B cell (primary cell): ENCODE results near the gene SEZ6L2. TPM values are rescaled to one million over a fixed set of nuclear protein-coding genes. Genes with fewer than 3 reads are reported as not detected.

ENCODE experiments used
- ATAC-seq: fragments of 200-7000 bp; cut with Tn5 transposase; one replicate; pipeline ENCODE4 v1.10.0; 2021; ENCODE audit warnings: low read depth, mild to moderate bottlenecking, moderate number of reproducible peaks, moderate library complexity
- CTCF ChIA-PET: fragments of 350-600 bp; sonication (Branson Sonifier 250); formaldehyde crosslinking; loops from one replicate; lab custom pipeline; 2021; ENCODE audit warnings: antibody characterized with exemption, inconsistent platforms; lab: Charles Lee
- POLR2A ChIA-PET: fragments of 350-600 bp; sonication (Branson Sonifier 250); formaldehyde crosslinking; loops from one replicate; lab custom pipeline; 2021; ENCODE audit warnings: antibody characterized with exemption; lab: Charles Lee
- DNase-seq: peaks from one replicate; pipeline ENCODE4 v3.0.0; 2013
- H2AFZ ChIP-seq: 2 replicates; pipeline ENCODE4 v1.6.1; 2012; ENCODE audit warnings: mild to moderate bottlenecking, low read depth, low read length; ENCODE audit not compliant: insufficient read depth, poor library complexity, severe bottlenecking
- H3K27ac ChIP-seq, 2 donors: 1 replicate in 1 of 2; 2 replicates in 1 of 2; pipeline ENCODE4 v1.5.1; 2012 to 2013; ENCODE audit warnings: low read length in 2 of 2, mild to moderate bottlenecking in 2 of 2, moderate library complexity in 1 of 2
- H3K27me3 ChIP-seq, 4 experiments: fragments of 200-600 bp in 1 of 4; sonication (generic) in 1 of 4; replicated peaks in 1 of 4; 1 replicate in 2 of 4; 2 replicates in 2 of 4; pipeline versions ENCODE4 v1.6.1 to v1.7.0; 2013 to 2016; ENCODE audit warnings: low read length in 3 of 4, mild to moderate bottlenecking in 2 of 4, mixed read lengths in 1 of 4, moderate library complexity in 1 of 4; ENCODE audit not compliant: insufficient read depth in 4 of 4, control insufficient read depth in 3 of 4; ENCODE audit errors: control extremely low read depth in 1 of 4
- H3K36me3 ChIP-seq, 2 experiments: replicated peaks in 1 of 2; 1 replicate in 1 of 2; 2 replicates in 1 of 2; pipeline versions ENCODE4 v1.6.1 to v1.7.1; 2013; ENCODE audit warnings: low read length in 1 of 2; ENCODE audit not compliant: insufficient read depth in 2 of 2, control insufficient read depth in 1 of 2; ENCODE audit errors: control extremely low read depth in 1 of 2, extremely low read depth in 1 of 2
- H3K4me1 ChIP-seq, 2 donors: fragments of 200-600 bp in 1 of 2; sonication (generic) in 1 of 2; 1 replicate in 1 of 2; 2 replicates in 1 of 2; pipeline versions ENCODE4 v1.5.1 to v1.6.1; 2013 to 2017; ENCODE audit warnings: low read length in 2 of 2; ENCODE audit not compliant: control insufficient read depth in 2 of 2, insufficient read depth in 2 of 2
- H3K4me2 ChIP-seq: replicated peaks from 2 replicates; pipeline ENCODE3; 2012; ENCODE audit warnings: mild to moderate bottlenecking, low read depth, low read length; ENCODE audit not compliant: poor library complexity, severe bottlenecking
- H3K4me3 ChIP-seq, 5 experiments: fragments of 200-600 bp in 1 of 5; sonication (generic) in 1 of 5; 1 replicate in 3 of 5; 2 replicates in 2 of 5; pipeline versions ENCODE4 v1.5.1 to v1.7.0; 2011 to 2016; ENCODE audit warnings: low read length in 4 of 5, mild to moderate bottlenecking in 4 of 5, low read depth in 2 of 5, control low read depth in 1 of 5, moderate library complexity in 1 of 5; ENCODE audit not compliant: insufficient read depth in 1 of 5; ENCODE audit errors: control extremely low read depth in 1 of 5, extremely low read depth in 1 of 5
- H3K79me2 ChIP-seq: fragments of 200-600 bp; sonication (generic); one replicate; pipeline ENCODE4 v1.6.0; 2016; ENCODE audit warnings: low read length; ENCODE audit not compliant: control insufficient read depth, insufficient read depth
- H3K9ac ChIP-seq: fragments of 200-600 bp; sonication (generic); 2 replicates; pipeline ENCODE4 v1.6.1; 2017; ENCODE audit warnings: mild to moderate bottlenecking, low read length, moderate library complexity
- H3K9me3 ChIP-seq, 3 donors: one replicate each; pipeline versions ENCODE4 v1.6.1 to v1.7.1; 2013; ENCODE audit warnings: low read length in 2 of 3; ENCODE audit not compliant: control insufficient read depth in 2 of 3, insufficient read depth in 1 of 3; ENCODE audit errors: control extremely low read depth in 1 of 3
- H4K20me1 ChIP-seq: 2 replicates; pipeline ENCODE4 v1.6.0; 2012; ENCODE audit warnings: mild to moderate bottlenecking, low read length; ENCODE audit not compliant: insufficient read depth, control insufficient read depth, poor library complexity, severe bottlenecking
- H3K27ac Mint-ChIP-seq: one replicate; pipeline ENCODE4 v1.8.0; 2021; ENCODE audit warnings: mixed read lengths
- H3K27me3 Mint-ChIP-seq: one replicate; pipeline ENCODE4 v1.8.0; 2021; ENCODE audit warnings: mixed read lengths
- H3K4me1 Mint-ChIP-seq: one replicate; pipeline ENCODE4 v1.8.0; 2021; ENCODE audit warnings: mixed read lengths
- H3K4me3 Mint-ChIP-seq: one replicate; pipeline ENCODE4 v1.8.0; 2021; ENCODE audit warnings: mixed read lengths
- H3K9me3 Mint-ChIP-seq: one replicate; pipeline ENCODE4 v1.8.0; 2022; ENCODE audit warnings: mixed read lengths; ENCODE audit not compliant: insufficient read depth
- EZH2 ChIP-seq: IDR thresholded peaks from 2 replicates; pipeline ENCODE4 v1.6.1; 2012; ENCODE audit warnings: borderline replicate concordance, low read depth, mild to moderate bottlenecking, moderate library complexity, low read length; ENCODE audit not compliant: insufficient read depth, poor library complexity, severe bottlenecking
- WGBS: methylation state at CpG from one replicate; pipeline ENCODE4 v1.1.5; 2013; ENCODE audit warnings: missing lambda C conversion rate; ENCODE audit not compliant: insufficient coverage; 5-methylcytosine and 5-hydroxymethylcytosine counted together
- intact Hi-C: fragments of 100-400 bp; cut with micrococcal nuclease; formaldehyde crosslinking; loops from one replicate; pipeline ENCODE4 v1.10.0; 2022
- polyA plus RNA-seq: library from polyadenylated mRNA; depleted of rRNA; stranded (reverse); fragments of >200 nt; gene quantifications from 2 replicates; pipeline ENCODE4 v1.2.3, GENCODE V29; 2012
- total RNA-seq, 2 donors: library from RNA; stranded (reverse); fragments of 120-200 nt in 1 of 2; gene quantifications; 1 replicate in 1 of 2; 2 replicates in 1 of 2; pipeline versions ENCODE4 v1.2.3 to v1.2.4, GENCODE V29; 2013 to 2022
- TF ChIP-seq, protein P1 (sequence below): fragments of 200-600 bp; IDR thresholded peaks from one replicate; pipeline ENCODE4 v1.8.0; 2022; ENCODE audit warnings: antibody characterized with exemption, mild to moderate bottlenecking

SEZ6L2 gene
- total and polyA plus RNA-seq, 2 donors (not counting 1 experiment from before 2014, with no cell fraction given), result 0.10 TPM; not detected in 1

DNA sequence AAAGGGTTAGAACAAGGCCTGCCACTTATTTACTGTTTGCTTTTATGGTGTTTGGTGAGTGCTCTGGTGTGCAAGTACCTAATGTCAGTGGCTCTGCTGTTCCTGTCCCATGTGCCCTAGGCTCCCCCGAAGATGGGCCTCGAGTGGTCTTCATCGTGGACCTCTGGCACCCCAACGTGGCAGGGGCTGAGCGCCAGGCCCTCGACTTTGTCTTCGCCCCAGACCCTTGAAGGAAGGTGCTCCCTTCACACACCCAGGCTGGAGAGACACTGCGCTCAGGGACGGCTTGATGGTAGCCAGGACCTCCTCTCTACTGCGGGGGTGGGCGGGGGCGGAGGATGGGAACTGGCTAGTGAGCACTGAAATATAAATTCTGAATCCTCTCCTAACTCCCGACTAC is 6.3 kb upstream of the SEZ6L2 start:
- Histone ChIP-seq H3K4me1 (peaks cover 1 to 2% of the 10 kb centered on the region in 2 donors), H3K27me3 (peaks cover 0 to 6% (median 3%) of the 10 kb centered on the region in 4 experiments), H3K27ac (no peak overlapping the region), H3K36me3 (peaks cover 0 to 2% of the 10 kb centered on the region in 2 experiments), H3K4me2 (no peak overlapping the region), H3K79me2 (no peaks in the 10 kb centered on the region), H3K4me3 (no peak overlapping the region), H4K20me1 (no peaks in the 10 kb centered on the region), H2AFZ (no peak overlapping the region), H3K9ac (no peak overlapping the region), H3K9me3 (no peaks in the 10 kb centered on the region)
- ATAC-seq, result no peak
- ChIA-PET POLR2A (interaction anchor here (0.7 kb wide), 1 partner anchor 11 kb away, joined by 9 read pairs; no protein-coding TSS in a partner anchor), CTCF (no interaction called here)
- intact Hi-C loops, result loop anchor here (10.0 kb wide), 1 partner anchor 211 kb away; no protein-coding TSS in a partner anchor
- DNase-seq, result no peak
- 94% methylated on average over 7 of the region's 13 CpGs for WGBS
- H3K27me3 Mint-ChIP-seq, result peaks cover 5% of the 10 kb centered on the region
- H3K4me1 Mint-ChIP-seq, result peaks cover 3% of the 10 kb centered on the region
- no peak overlapping the region for H3K27ac Mint-ChIP-seq
- no peak overlapping the region for H3K4me3 Mint-ChIP-seq
- no peaks in the 10 kb centered on the region for H3K9me3 Mint-ChIP-seq
- TF ChIP-seq EZH2, result no peak
- TF ChIP-seq, protein P1, sequence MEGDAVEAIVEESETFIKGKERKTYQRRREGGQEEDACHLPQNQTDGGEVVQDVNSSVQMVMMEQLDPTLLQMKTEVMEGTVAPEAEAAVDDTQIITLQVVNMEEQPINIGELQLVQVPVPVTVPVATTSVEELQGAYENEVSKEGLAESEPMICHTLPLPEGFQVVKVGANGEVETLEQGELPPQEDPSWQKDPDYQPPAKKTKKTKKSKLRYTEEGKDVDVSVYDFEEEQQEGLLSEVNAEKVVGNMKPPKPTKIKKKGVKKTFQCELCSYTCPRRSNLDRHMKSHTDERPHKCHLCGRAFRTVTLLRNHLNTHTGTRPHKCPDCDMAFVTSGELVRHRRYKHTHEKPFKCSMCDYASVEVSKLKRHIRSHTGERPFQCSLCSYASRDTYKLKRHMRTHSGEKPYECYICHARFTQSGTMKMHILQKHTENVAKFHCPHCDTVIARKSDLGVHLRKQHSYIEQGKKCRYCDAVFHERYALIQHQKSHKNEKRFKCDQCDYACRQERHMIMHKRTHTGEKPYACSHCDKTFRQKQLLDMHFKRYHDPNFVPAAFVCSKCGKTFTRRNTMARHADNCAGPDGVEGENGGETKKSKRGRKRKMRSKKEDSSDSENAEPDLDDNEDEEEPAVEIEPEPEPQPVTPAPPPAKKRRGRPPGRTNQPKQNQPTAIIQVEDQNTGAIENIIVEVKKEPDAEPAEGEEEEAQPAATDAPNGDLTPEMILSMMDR, result no peak

DNA sequence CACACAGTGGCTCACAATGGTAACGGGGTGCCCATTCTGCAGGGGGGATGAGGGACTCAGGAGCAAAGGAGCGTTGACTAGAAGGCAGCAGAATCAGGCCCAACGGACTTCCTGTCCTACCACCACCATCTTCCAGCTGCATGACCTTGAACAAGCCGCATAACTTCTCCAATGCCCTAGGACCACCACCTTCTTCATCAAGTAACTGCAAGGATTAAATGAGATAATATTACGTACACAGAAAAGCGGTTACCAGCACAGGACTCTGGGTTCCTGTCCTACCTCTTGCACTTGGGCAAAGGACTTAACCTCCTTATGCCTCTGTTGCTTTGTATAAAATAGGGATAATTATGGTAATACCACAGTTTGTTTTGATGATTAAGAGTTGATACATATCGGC is 5.6 kb upstream of the SEZ6L2 start:
- 100% methylated on average over 1 of the region's 7 CpGs for WGBS
- no peak overlapping the region for H3K9ac ChIP-seq
- POLR2A ChIA-PET, result interaction anchor here (0.7 kb wide), 1 partner anchor 12 kb away, joined by 9 read pairs; no protein-coding TSS in a partner anchor
- CTCF ChIA-PET, result no interaction called here
- ATAC-seq, result no peak
- H4K20me1 ChIP-seq, result no peaks in the 10 kb centered on the region
- Mint-ChIP-seq H3K4me1 (peaks cover 5% of the 10 kb centered on the region), H3K27ac (no peak overlapping the region), H3K4me3 (no peak overlapping the region), H3K27me3 (peaks cover 8% of the 10 kb centered on the region), H3K9me3 (no peaks in the 10 kb centered on the region)
- DNase-seq, result no peak
- TF ChIP-seq, protein P1, result no peak
- TF ChIP-seq EZH2, result no peak
- H3K36me3 ChIP-seq, result peaks cover 0 to 2% of the 10 kb centered on the region in 2 experiments
- H3K9me3 ChIP-seq, result no peaks in the 10 kb centered on the region
- H3K4me3 ChIP-seq, result no peak overlapping the region
- no peaks in the 10 kb centered on the region for H3K79me2 ChIP-seq
- intact Hi-C loops, result loop anchor here (10.0 kb wide), 1 partner anchor 210 kb away; no protein-coding TSS in a partner anchor
- H3K27me3 ChIP-seq, result peaks cover 0 to 11% (median 5%) of the 10 kb centered on the region in 4 experiments
- H3K4me2 ChIP-seq, result no peak overlapping the region
- no peak overlapping the region for H2AFZ ChIP-seq
- H3K4me1 ChIP-seq, result peaks cover 5 to 7% of the 10 kb centered on the region in 2 donors
- no peak overlapping the region for H3K27ac ChIP-seq
